Esophagus muscularis mucosa (tissue), 4 donors: ENCODE results near the gene ZNF76. TPM values are rescaled to one million over a fixed set of nuclear protein-coding genes. Genes with fewer than 3 reads are reported as not detected.
A peak's percentile ranks its signal among the peaks of the same experiment; 100 is the strongest.

Source experiments
- DNase-seq: peaks from one replicate; pipeline ENCODE4 v3.0.0-alpha.2; 2017; ENCODE audit errors: extremely low spot score
- H3K27ac ChIP-seq, 4 donors: fragments of 200-600 bp; sonication (generic); replicated peaks in 1 of 4; 1 replicate in 3 of 4; 2 replicates in 1 of 4; pipeline ENCODE4 v1.5.1; 2016 to 2019; ENCODE audit warnings: mild to moderate bottlenecking in 1 of 4
- H3K27me3 ChIP-seq, 4 donors: fragments of 200-600 bp; sonication (generic); one replicate each; pipeline versions ENCODE4 v1.5.1 to v1.6.0; 2016 to 2019
- H3K36me3 ChIP-seq, 4 donors: fragments of 200-600 bp; sonication (generic); one replicate each; pipeline ENCODE4 v1.5.1; 2016 to 2019
- H3K4me1 ChIP-seq, 4 donors: fragments of 200-600 bp; sonication (generic); one replicate each; pipeline ENCODE4 v1.5.1; 2016 to 2019
- H3K4me3 ChIP-seq, 4 donors: fragments of 200-600 bp; sonication (generic); 1 replicate in 2 of 4; 2 replicates in 2 of 4; pipeline ENCODE4 v1.5.1; 2016 to 2019; ENCODE audit warnings: mild to moderate bottlenecking in 4 of 4, moderate library complexity in 1 of 4
- H3K9me3 ChIP-seq, 4 donors: fragments of 200-600 bp; sonication (generic); 1 replicate in 3 of 4; 2 replicates in 1 of 4; pipeline ENCODE4 v1.5.1; 2016 to 2019
- EP300 ChIP-seq: sonication (generic); formaldehyde crosslinking; IDR thresholded peaks from one replicate; pipeline ENCODE4 v1.6.1; 2017; ENCODE audit warnings: antibody characterized with exemption
- POLR2A ChIP-seq: fragments of 450-650 bp; IDR thresholded peaks from one replicate; pipeline ENCODE4 v1.6.1; 2017; ENCODE audit warnings: antibody characterized with exemption, moderate library complexity, mild to moderate bottlenecking, low read depth
- POLR2AphosphoS5 ChIP-seq, 2 donors: sonication (generic); formaldehyde crosslinking; IDR thresholded peaks; one replicate each; pipeline ENCODE4 v1.6.1; 2017; ENCODE audit warnings: antibody characterized with exemption in 2 of 2
- WGBS: methylation state at CpG from one replicate; pipeline ENCODE4 v1.1.5; 2018; 5-methylcytosine and 5-hydroxymethylcytosine counted together
- intact Hi-C: fragments of 100-400 bp; cut with DNase I; formaldehyde crosslinking; loops from one replicate; pipeline ENCODE4 v1.15.1; 2023
- total RNA-seq, 4 donors: library from RNA; depleted of rRNA; stranded (reverse); fragments of >200 nt; gene quantifications; one replicate each; pipeline versions ENCODE4 v1.1.0 to v1.2.1, GENCODE V29; 2016
- TF ChIP-seq, protein P1 (sequence below), 3 experiments: fragments of 200-600 bp in 2 of 3; fragments of 450-650 bp in 1 of 3; sonication (generic) in 2 of 3; IDR thresholded peaks; one replicate each; pipeline ENCODE4 v1.5.1; 2017 to 2019; ENCODE audit warnings: antibody characterized with exemption in 3 of 3, mild to moderate bottlenecking in 2 of 3, moderate library complexity in 1 of 3

ZNF76 gene
- total RNA-seq, 4 donors from 2014 or later = 33.2 to 47.0 (median 36.2) TPM

GRCh38 chr6:35234901-35235300, 24.6 kb upstream of the ZNF76 start:
- intact Hi-C loops = no loop called here
- peaks cover 39 to 64% (median 54%) of the 10 kb centered on the region in 4 donors for H3K4me1 ChIP-seq
- H3K27ac ChIP-seq = peak overlapping the region in 1 of 4 donors; percentile 34
- WGBS = 73% methylated on average over 4 of the region's 4 CpGs
- H3K9me3 ChIP-seq = peaks cover 0 to 7% (median 0%) of the 10 kb centered on the region in 4 donors
- H3K27me3 ChIP-seq = no peaks in the 10 kb centered on the region
- H3K36me3 ChIP-seq = peaks cover 0 to 21% (median 7%) of the 10 kb centered on the region in 4 donors
- TF ChIP-seq EP300 (no peak), POLR2AphosphoS5 (IDR thresholded peaks at IDR 0.05) (no peak), POLR2A (no peak)
- TF ChIP-seq, protein P1, sequence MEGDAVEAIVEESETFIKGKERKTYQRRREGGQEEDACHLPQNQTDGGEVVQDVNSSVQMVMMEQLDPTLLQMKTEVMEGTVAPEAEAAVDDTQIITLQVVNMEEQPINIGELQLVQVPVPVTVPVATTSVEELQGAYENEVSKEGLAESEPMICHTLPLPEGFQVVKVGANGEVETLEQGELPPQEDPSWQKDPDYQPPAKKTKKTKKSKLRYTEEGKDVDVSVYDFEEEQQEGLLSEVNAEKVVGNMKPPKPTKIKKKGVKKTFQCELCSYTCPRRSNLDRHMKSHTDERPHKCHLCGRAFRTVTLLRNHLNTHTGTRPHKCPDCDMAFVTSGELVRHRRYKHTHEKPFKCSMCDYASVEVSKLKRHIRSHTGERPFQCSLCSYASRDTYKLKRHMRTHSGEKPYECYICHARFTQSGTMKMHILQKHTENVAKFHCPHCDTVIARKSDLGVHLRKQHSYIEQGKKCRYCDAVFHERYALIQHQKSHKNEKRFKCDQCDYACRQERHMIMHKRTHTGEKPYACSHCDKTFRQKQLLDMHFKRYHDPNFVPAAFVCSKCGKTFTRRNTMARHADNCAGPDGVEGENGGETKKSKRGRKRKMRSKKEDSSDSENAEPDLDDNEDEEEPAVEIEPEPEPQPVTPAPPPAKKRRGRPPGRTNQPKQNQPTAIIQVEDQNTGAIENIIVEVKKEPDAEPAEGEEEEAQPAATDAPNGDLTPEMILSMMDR (IDR thresholded peaks at IDR 0.05) = no peak
- H3K4me3 ChIP-seq = no peak overlapping the region
- no peak for DNase-seq

DNA sequence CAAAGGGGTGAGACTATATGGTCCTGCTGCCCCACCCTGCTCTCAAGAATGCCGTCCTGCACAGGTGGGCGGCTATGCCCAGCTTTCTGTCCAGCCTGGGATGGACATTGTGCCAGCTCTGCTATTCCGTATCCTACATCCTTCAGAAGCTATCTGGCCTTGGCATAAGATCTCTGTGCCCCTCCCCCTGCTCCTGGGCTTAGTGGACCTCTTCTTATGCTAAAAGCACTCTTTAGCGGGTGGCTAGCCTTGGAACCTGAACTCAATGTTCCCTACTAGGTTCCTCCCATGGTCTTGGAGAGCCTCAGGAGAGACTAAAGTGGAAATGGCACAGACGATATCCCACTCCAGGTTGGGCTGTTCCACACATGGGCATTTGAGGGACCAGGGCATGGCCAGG, 23.3 kb upstream of the ZNF76 start:
- Histone ChIP-seq H3K27me3 (no peaks in the 10 kb centered on the region), H3K9me3 (peaks cover 0 to 7% (median 0%) of the 10 kb centered on the region in 4 donors), H3K4me1 (peaks cover 33 to 64% (median 53%) of the 10 kb centered on the region in 4 donors), H3K27ac (no peak overlapping the region), H3K36me3 (peaks cover 0 to 28% (median 8%) of the 10 kb centered on the region in 4 donors), H3K4me3 (no peak overlapping the region)
- no peak for TF ChIP-seq EP300
- TF ChIP-seq, protein P1 (IDR thresholded peaks at IDR 0.05) = no peak
- TF ChIP-seq POLR2AphosphoS5 (IDR thresholded peaks at IDR 0.05) = no peak
- TF ChIP-seq POLR2A = no peak
- DNase-seq = no peak
- 98% methylated on average over 5 of the region's 5 CpGs for WGBS
- intact Hi-C loops = no loop called here

GRCh38 chr6:35237476-35237875, 22.1 kb upstream of the ZNF76 start:
- no peak for DNase-seq
- H3K4me1 ChIP-seq = peaks cover 28 to 63% (median 50%) of the 10 kb centered on the region in 4 donors
- intact Hi-C loops = no loop called here

GRCh38 chr6:35238843-35239289, 20.7 kb upstream of the ZNF76 start:
- WGBS = 23% methylated on average over 3 of the region's 3 CpGs
- H3K4me1 ChIP-seq = peaks cover 28 to 63% (median 48%) of the 10 kb centered on the region in 4 donors

More at GRCh38 chr6:35237476-35237875, 22.1 kb upstream of the ZNF76 start:
- TF ChIP-seq POLR2A (no peak), POLR2AphosphoS5 (IDR thresholded peaks at IDR 0.05) (no peak), EP300 (no peak)
- TF ChIP-seq, protein P1 (IDR thresholded peaks at IDR 0.05) = no peak
- Histone ChIP-seq H3K36me3 (peaks cover 0 to 29% (median 8%) of the 10 kb centered on the region in 4 donors), H3K27me3 (no peaks in the 10 kb centered on the region), H3K9me3 (peaks cover 0 to 7% (median 0%) of the 10 kb centered on the region in 4 donors), H3K4me3 (no peak overlapping the region), H3K27ac (peak overlapping the region in 2 of 4 donors; percentile 60 to 67)
- WGBS = 67% methylated on average over 3 of the region's 3 CpGs

More at GRCh38 chr6:35238843-35239289, 20.7 kb upstream of the ZNF76 start:
- intact Hi-C loops = no loop called here
- no peak for DNase-seq
- no peaks in the 10 kb centered on the region for H3K27me3 ChIP-seq
- H3K9me3 ChIP-seq = peaks cover 0 to 7% (median 0%) of the 10 kb centered on the region in 4 donors
- H3K4me3 ChIP-seq = no peak overlapping the region
- H3K36me3 ChIP-seq = peaks cover 0 to 32% (median 10%) of the 10 kb centered on the region in 4 donors
- peak overlapping the region; percentile 18 to 67 (median 40) for H3K27ac ChIP-seq
- no peak for TF ChIP-seq POLR2A
- no peak for TF ChIP-seq POLR2AphosphoS5 (IDR thresholded peaks at IDR 0.05)
- TF ChIP-seq, protein P1 (IDR thresholded peaks at IDR 0.05) = no peak
- no peak for TF ChIP-seq EP300
